NCI-H510A treated with DMSO at 0.1 percent for 48 hours (cell line): ENCODE data around the gene MGST2.

Experiments used
- DNase-seq: peaks from one replicate; lab custom pipeline; 2025; lab: John Stamatoyannopoulos, UW

The MGST2 gene

GRCh38 chr4:139704915-139705485, 39.4 kb downstream of the MGST2 start:
- no peak for DNase-seq

GRCh38 chr4:139709660-139710059, 44.0 kb downstream of the MGST2 start:
- DNase-seq = no peak

GRCh38 chr4:139710073-139710472, 44.5 kb downstream of the MGST2 start:
- DNase-seq = no peak

DNA sequence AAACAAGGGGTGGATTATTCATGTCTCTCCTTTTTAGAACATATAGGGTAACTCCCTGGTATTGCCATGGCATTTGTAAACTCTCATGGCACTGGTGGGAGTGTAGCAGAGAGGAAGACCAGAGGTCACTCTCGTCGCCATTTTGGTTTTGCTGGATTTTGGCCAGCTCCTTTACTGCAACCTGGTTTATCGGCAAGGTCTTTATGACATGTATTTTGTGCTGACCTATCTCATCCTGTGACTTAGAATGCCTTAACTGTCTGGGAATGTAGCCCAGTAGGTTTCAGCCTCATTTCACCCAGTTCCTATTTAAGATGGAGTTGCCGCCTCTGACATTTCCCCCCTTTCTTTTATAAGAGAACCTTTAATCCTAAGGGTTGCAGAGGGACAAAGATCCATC, 45.8 kb downstream of the MGST2 start:
- DNase-seq = no peak

GRCh38 chr4:139712882-139713281, 47.3 kb downstream of the MGST2 start:
- DNase-seq = no peak

DNA sequence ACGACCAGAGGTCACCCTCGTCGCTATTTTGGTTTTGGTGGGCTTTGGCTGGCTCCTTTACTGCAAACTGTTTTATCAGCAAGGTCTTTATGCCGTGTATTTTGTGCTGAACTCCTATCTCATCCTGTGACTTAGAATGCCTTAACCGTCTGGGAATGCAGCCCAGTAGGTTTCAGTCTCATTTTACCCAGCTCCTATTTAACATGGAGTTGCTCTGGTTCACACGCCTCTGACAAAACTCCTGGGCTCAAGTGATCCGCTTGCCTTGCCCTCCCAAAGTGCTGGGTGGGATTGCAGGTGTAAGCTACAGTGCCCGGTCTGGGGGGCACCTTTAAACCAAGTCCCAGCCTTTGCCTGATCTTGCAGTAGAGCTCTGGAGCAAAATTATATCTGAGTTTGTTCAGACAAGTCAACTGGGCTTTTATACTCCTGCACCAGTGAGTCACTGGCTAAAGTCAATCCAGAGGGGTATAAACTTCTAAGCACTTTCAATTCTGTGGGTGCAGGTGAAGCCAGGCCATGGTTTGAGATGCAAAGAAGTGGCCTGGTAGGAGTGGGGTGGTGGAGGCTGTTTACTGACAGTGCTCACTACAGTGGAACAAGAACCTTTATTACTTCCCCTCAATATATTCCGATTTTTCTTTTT, 50.2 kb downstream of the MGST2 start:
- no peak for DNase-seq

- no peak for DNase-seq
Observed at GRCh38 chr4:139718358-139718757, 52.7 kb downstream of the MGST2 start.

DNA sequence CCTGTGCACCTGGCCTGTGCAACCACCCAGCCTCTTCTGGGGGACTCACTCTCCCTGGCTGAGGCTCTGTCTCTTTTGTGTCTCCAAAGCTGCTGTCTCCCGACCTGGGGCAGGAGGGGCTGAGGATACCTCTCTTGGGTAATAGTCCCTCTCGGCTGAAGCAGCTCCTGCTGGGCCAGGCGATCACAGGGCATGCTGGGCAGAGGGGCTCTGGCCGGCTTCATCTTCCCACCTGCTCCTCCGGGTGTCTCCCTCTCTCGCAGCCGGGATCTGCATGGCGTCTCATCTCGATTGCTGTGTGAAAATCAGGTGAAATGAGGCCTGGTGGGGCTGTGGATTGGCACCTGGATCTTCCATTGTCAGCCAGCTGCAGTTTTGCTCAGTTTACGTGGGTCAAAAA, 53.2 kb downstream of the MGST2 start:
- no peak for DNase-seq

DNA sequence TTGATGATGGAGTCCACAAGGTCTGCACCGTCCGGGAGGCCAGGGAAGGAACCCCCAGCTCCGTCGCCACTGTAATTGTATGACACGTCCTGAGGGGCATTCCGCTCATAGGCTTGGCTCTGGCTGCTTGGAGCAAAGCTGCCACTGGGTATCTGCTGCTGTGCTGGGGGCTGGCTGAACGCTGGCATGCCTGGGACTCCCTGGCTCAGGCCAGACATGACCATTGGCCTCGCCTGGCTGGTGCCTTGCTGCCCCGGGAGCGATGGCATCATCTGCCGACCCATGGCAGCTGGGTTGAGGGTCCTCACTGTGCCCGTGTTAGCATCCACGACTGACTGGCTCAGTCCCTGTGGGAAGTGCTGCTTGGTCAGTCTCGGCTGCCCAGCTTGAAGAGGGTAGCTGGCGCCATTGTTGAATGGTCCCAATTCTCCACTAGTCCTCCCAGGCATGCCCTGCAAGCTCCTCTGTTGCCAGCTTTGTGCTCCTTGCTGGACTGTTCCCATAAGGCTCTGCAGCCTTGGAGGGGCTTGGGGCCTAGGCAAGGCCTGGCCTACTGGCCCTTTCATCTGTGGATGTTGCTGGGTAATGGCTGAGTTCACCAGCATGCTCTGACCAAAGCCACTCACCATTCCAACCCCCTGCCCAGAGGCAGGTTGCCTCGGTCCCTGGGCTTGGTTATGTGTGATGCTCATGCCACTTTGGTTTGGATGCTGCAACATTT, 53.9 kb downstream of the MGST2 start:
- DNase-seq = no peak

DNA sequence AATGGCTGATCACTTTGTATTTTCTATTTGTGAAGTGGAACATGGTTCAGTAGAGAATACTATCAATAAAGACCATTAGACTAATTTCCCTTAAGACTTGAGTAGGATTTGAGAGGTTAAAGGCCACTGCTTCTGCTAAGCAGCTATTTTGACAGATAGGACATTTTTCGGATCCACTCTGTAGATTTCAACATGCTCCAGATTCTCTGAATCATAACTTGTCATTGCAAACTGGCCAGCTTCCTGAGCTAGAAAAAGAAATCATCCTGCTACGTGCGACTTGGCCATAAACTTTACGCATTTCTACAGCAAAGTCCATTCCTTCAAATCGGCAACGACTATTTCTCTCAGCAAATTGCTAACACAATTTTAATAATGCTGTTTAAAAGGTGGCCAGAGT, 55.2 kb downstream of the MGST2 start:
- DNase-seq = no peak

GRCh38 chr4:139721789-139722188, 56.2 kb downstream of the MGST2 start:
- no peak for DNase-seq

- DNase-seq = no peak
Observed at GRCh38 chr4:139725236-139725635, 59.6 kb downstream of the MGST2 start.

GRCh38 chr4:139726615-139727014, 61.0 kb downstream of the MGST2 start:
- DNase-seq = no peak

DNA sequence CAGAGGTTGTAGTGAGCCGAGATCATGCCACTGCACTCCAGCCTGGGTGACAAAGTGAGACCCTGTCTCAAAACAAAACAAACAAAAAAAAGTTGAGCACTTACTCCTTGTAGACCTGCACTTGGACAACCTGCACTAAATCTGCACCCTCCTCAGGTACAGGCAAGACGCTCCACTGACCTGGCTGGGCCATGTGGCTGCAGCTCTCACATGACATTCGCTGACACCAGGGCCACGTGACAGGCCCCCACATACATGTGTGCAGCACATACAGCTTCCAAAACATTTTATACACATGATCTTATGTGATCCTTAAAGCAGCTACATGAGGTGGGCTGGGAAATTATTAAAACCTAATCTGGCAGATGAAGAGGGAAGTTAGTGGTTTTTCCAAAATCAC, 62.5 kb downstream of the MGST2 start:
- no peak for DNase-seq

DNA sequence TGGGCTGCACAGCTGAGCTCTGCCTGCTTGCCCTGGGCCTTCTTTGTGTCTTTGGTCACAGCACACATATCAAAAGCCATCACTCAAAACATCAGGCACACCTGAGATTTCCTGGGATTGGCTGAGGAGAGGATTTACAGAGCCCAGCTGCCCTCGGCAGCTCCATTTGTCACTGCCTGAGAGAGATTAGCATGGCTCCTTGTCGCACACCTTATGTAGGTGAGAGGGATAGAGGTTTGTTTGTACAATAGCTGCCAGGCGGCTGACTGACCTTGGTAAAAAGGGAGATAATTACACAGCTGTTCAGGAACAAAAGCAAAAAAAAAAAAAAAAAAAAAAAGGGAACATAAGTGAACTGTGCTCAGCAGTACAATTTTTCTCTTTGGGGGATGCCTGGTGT, 63.2 kb downstream of the MGST2 start:
- DNase-seq = peak; percentile 78

DNA sequence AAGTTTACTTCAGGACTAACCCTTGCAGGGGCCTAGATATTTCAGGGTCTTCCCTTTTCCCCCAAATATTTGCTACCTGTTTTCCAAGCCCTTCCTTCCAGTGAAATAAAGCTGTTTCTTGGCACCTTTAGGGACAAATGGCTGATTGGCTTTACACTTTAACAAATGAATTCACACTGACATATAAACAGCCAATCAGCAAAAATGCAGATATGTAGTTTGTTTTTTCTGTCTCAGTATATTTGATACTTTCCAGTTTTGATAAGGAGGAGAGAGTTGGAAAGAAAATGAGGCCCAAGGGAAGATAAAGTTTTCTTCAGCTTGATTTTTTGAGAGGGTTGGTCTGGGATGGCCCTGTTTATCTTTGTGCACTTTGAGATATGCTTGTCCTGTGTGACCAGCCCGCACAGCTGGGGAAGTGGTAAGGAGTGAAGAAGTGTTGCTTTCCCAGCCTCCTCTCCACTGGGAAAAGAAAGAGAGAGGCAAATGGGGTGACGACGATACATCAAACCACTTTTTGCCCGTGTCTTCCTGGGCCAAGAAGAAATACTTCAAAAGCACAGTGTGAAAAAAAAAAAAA, 67.5 kb downstream of the MGST2 start:
- DNase-seq = no peak

- DNase-seq = no peak
Observed at GRCh38 chr4:139734201-139734874, 68.7 kb downstream of the MGST2 start.

DNA sequence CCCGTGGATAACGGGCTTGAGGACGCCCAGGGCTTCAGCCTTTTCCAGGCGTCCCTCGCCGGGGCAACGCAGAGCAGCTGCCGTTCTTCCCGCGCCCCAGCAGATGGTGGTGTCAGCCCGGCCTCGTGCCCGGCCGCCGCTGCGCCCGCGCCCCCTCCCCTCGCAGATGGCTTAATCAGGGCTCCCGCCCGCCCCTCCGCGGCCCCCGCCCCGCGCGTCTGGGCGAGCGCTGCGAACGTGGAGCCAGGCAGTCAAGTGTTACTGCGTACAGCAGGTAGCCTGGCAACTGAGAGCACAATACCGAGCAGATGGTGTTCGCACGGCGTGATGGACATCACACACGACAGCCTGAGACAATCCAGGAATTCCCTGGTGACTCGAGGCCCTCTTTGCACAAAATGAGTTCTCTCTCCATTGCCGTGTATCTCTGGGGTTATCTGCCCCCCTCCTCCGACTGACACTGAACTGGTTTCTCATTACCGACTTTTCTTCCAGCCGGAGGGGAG, 69.3 kb downstream of the MGST2 start:
- DNase-seq = peak; percentile 77

DNA sequence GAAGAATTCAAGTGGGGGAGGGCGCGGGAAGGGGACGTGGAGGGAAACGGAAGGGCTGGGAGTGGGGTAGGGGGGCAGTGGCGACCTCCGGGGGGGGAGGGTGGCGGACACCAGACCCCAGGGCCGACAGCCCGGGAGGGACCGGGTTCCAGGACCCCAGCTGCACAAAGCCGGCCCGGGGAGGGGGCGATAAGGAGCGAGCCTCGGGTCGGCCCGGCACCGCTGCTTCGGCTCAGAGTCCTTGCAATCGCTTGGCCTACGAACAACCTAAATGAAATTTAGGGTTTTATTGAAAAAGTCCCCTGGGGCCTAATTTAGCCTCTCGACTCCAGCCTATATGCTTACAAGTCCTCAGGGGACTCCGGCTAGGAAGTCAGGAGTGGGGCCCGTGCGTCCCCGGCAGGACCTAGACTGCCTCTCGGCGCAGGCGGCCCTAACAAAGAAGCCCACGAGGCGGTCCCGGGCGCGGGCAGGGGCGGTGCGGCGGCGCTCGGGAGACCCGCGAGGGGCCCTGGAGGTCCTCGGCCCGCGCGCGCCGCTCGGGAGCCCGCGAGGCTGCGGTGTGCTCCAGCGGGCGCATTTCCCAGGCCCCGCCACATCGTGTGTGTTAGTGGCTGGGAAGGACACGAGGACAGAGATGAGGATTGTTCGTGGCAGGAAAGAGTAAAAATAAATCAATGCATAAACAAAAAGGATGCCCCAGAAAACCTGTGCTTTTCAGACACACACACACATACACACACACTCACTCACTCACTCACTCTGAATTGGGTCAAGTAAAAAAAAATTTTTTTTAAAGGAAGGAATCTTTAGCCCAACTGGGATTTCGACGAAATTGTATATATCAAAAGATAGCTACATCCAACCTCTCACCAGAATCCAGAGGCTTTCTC, 70.0 kb downstream of the MGST2 start:
- DNase-seq = no peak

- DNase-seq = no peak
Observed at GRCh38 chr4:139736274-139736660, 70.6 kb downstream of the MGST2 start.

DNA sequence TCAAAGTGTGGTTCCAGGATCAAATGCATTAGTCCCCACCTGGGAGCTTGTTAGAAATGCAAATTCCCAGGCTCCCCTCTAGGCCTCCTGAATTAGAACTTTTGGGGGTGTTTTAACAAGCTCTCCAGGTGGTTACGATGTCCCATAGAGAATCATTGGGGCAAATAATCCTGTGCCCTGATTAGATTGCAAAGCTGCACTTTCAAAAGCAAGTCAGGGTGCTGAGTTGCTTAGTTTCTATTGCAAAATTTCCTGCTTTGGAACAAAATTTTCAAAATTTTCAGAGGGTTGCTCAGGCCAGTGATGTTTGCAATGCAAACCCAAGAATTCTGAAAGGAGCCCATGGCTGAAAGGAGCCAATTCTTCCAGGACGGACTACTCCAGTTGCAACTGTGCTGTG, 71.0 kb downstream of the MGST2 start:
- no peak for DNase-seq
